AG04449 (cell line): ENCODE data around the gene DNAJB5.

ENCODE experiments used
- CTCF ChIA-PET: fragments of 350-600 bp; formaldehyde crosslinking; extraction: SDS; loops from one replicate; lab custom pipeline; 2021; ENCODE audit warnings: antibody characterized with exemption; lab: Yijun Ruan, JAX
- POLR2A ChIA-PET: fragments of 400-600, 350-600 bp; formaldehyde crosslinking; extraction: SDS; loops from one replicate; lab custom pipeline; 2020; ENCODE audit warnings: antibody characterized with exemption, inconsistent platforms; lab: Yijun Ruan, JAX
- DNase-seq: peaks from one replicate; pipeline ENCODE4 v3.0.0-alpha.2; 2010; ENCODE audit warnings: low read depth, low spot score
- H3K4me3 ChIP-seq: 2 replicates; pipeline ENCODE4 v1.5.1; 2011; ENCODE audit warnings: low read depth, mild to moderate bottlenecking, control low read depth, low read length
- CTCF ChIP-seq: IDR thresholded peaks from one replicate; pipeline ENCODE4 v1.5.1; 2011; ENCODE audit warnings: mild to moderate bottlenecking, moderate library complexity, low read length, control low read depth, inconsistent platforms; ENCODE audit not compliant: insufficient read depth; ENCODE audit errors: missing control alignments

DNAJB5 gene

DNA sequence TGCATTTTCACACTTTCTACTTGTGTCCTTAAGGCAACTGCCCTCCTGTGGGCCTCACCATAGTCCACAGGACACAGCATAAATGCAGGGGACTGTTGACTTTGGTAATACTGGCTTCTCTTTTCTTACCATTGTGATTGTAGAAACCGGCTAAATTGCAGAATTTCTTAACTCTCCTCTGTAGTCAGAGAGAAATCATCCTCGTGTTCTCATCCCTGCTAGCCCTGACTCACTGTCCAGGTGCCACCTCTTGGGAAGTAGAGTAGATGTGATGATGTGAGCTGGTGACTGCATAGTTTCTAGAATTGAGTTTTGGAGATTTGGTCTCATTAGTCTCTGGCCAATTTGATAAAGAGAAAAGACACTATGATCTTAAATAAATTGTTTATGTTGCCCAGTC lies 26.0 kb upstream of the DNAJB5 start:
- POLR2A ChIA-PET: no interaction called here
- DNase-seq: no peak
- CTCF ChIA-PET: no interaction called here
- no peak for TF ChIP-seq CTCF
- H3K4me3 ChIP-seq: no peak overlapping the region

- CTCF ChIA-PET: interaction anchor here (1.4 kb wide), 1 partner anchor 24 kb away, joined by 4 read pairs; no protein-coding TSS in a partner anchor
Observed at GRCh38 chr9:34964458-34964857, 25.1 kb upstream of the DNAJB5 start.

GRCh38 chr9:34971146-34971811 lies 18.3 kb upstream of the DNAJB5 start:
- POLR2A ChIA-PET: no interaction called here
- no peak for TF ChIP-seq CTCF
- CTCF ChIA-PET: interaction anchor here (1.0 to 1.5 kb wide), 3 partner anchors 13 to 123 kb away, joined by 3 to 11 read pairs (median 3); no protein-coding TSS in a partner anchor

More at GRCh38 chr9:34964458-34964857, 25.1 kb upstream of the DNAJB5 start:
- no peak for TF ChIP-seq CTCF
- POLR2A ChIA-PET: no interaction called here
- H3K4me3 ChIP-seq: no peak overlapping the region
- no peak for DNase-seq

GRCh38 chr9:34974664-34975063 lies 14.9 kb upstream of the DNAJB5 start:
- TF ChIP-seq CTCF: no peak
- no peak for DNase-seq
- ChIA-PET CTCF (no interaction called here), POLR2A (no interaction called here)
- no peak overlapping the region for H3K4me3 ChIP-seq

More at GRCh38 chr9:34971146-34971811, 18.3 kb upstream of the DNAJB5 start:
- no peak overlapping the region for H3K4me3 ChIP-seq
- DNase-seq: no peak

GRCh38 chr9:34976441-34976840 lies 13.1 kb upstream of the DNAJB5 start:
- H3K4me3 ChIP-seq: no peak overlapping the region
- ChIA-PET POLR2A (no interaction called here), CTCF (interaction anchor here (1.6 kb wide), 1 partner anchor 8 kb away, joined by 6 read pairs; no protein-coding TSS in a partner anchor)
- TF ChIP-seq CTCF: no peak
- no peak for DNase-seq

DNA sequence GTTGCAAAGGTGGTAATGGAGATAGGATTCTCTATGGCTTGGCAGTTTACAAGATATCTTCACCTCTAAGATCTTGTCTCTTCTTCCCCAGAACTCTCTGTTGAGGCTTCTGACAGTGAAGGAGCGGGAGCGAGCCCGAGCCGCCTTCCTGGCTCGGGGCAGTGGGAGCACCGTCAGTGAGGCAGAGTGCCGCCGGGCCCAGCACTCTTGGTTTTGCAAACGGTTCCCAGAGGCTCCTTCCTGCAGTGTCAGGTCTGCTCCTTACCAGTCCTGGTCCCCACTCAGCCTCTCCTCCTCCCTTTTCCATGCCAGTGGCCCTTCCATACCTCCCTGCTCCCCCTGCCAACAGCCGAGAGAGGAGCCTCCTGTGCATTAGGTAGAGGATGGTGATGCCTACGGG lies 12.6 kb upstream of the DNAJB5 start:
- TF ChIP-seq CTCF: no peak
- DNase-seq: no peak
- H3K4me3 ChIP-seq: no peak overlapping the region
- ChIA-PET CTCF (no interaction called here), POLR2A (interaction anchor here (0.9 kb wide), 1 partner anchor 13 kb away, joined by 3 read pairs; the partner anchor contains the start of gene DNAJB5)
